Activated T-cell treated with anti-CD3 and anti-CD28 coated beads, Interleukin-2, amount 50 U/mL, for 72 hours (primary cell): ENCODE data around the gene COL5A1. TPM values are rescaled to one million over a fixed set of nuclear protein-coding genes. Genes with fewer than 3 reads are reported as not detected.

Experiments used
- ATAC-seq, 2 donors: fragments of 150-1000 bp; cut with Tn5 transposase; replicated peaks in 1 of 2; 2 replicates each; pipeline ENCODE4 v1.10.0; 2021; ENCODE audit warnings: moderate library complexity in 2 of 2, mild to moderate bottlenecking in 1 of 2
- DNase-seq, 2 donors: peaks; one replicate each; pipeline ENCODE4 v3.0.0; 2021 to 2022; ENCODE audit warnings: mixed read lengths in 1 of 2
- H3K27ac Mint-ChIP-seq: one replicate; pipeline ENCODE4 v1.8.0; 2022; ENCODE audit warnings: mild to moderate bottlenecking, moderate library complexity, mixed read lengths
- H3K27me3 Mint-ChIP-seq: one replicate; pipeline ENCODE4 v1.8.0; 2022; ENCODE audit warnings: low read depth, mixed read lengths
- H3K36me3 Mint-ChIP-seq, 2 donors: one replicate each; pipeline ENCODE4 v1.8.0; 2022; ENCODE audit warnings: mixed read lengths in 2 of 2, mild to moderate bottlenecking in 1 of 2; ENCODE audit not compliant: insufficient read depth in 2 of 2
- H3K4me1 Mint-ChIP-seq: one replicate; pipeline ENCODE4 v1.8.0; 2022; ENCODE audit warnings: low read depth, mixed read lengths
- H3K4me3 Mint-ChIP-seq, 2 donors: one replicate each; pipeline ENCODE4 v1.8.0; 2022; ENCODE audit warnings: mild to moderate bottlenecking in 2 of 2, mixed read lengths in 2 of 2, moderate library complexity in 2 of 2
- H3K9me3 Mint-ChIP-seq, 2 donors: one replicate each; pipeline ENCODE4 v1.8.0; 2022; ENCODE audit warnings: mixed read lengths in 2 of 2
- total RNA-seq, 2 donors: library from RNA; stranded (reverse); gene quantifications; one replicate each; pipeline ENCODE4 v1.2.3, GENCODE V29; 2022

Gene COL5A1
- total RNA-seq, 2 donors from 2014 or later: 0.49 TPM; not detected in 1

GRCh38 chr9:134864821-134865190 lies 223.2 kb downstream of the COL5A1 start:
- Mint-ChIP-seq H3K27me3 (peaks cover 13% of the 10 kb centered on the region), H3K9me3 (no peaks in the 10 kb centered on the region), H3K36me3 (peaks cover 0 to 1% of the 10 kb centered on the region in 2 donors), H3K4me1 (no peaks in the 10 kb centered on the region), H3K27ac (no peak overlapping the region), H3K4me3 (no peak overlapping the region)
- DNase-seq (no peak), ATAC-seq (no peak)

GRCh38 chr9:134867917-134868750 lies 226.5 kb downstream of the COL5A1 start:
- Mint-ChIP-seq H3K27me3 (peaks cover 6% of the 10 kb centered on the region), H3K4me1 (no peaks in the 10 kb centered on the region), H3K36me3 (no peaks in the 10 kb centered on the region), H3K4me3 (no peak overlapping the region), H3K9me3 (peaks cover 2% of the 10 kb centered on the region in 2 donors), H3K27ac (no peak overlapping the region)
- ATAC-seq: no peak
- no peak for DNase-seq

- Mint-ChIP-seq H3K27me3 (peaks cover 6% of the 10 kb centered on the region), H3K9me3 (peaks cover 2% of the 10 kb centered on the region in 2 donors), H3K27ac (no peak overlapping the region), H3K4me3 (no peak overlapping the region), H3K36me3 (no peaks in the 10 kb centered on the region), H3K4me1 (no peaks in the 10 kb centered on the region)
- DNase-seq (no peak), ATAC-seq (no peak)
These were observed 227.3 kb downstream of the COL5A1 start for GRCh38 chr9:134868751-134869553.

- Mint-ChIP-seq H3K36me3 (no peaks in the 10 kb centered on the region), H3K4me1 (no peaks in the 10 kb centered on the region), H3K9me3 (peaks cover 2% of the 10 kb centered on the region in 2 donors), H3K4me3 (no peak overlapping the region), H3K27ac (no peak overlapping the region), H3K27me3 (peaks cover 6% of the 10 kb centered on the region)
- no peak for ATAC-seq
- no peak for DNase-seq
These were observed 228.1 kb downstream of the COL5A1 start for GRCh38 chr9:134869554-134870300.

- Mint-ChIP-seq H3K4me1 (no peaks in the 10 kb centered on the region), H3K27ac (no peak overlapping the region), H3K4me3 (no peak overlapping the region), H3K36me3 (no peaks in the 10 kb centered on the region), H3K9me3 (peaks cover 2% of the 10 kb centered on the region in 2 donors), H3K27me3 (peaks cover 6% of the 10 kb centered on the region)
- ATAC-seq: no peak
- DNase-seq: no peak
These were observed 228.7 kb downstream of the COL5A1 start for GRCh38 chr9:134870301-134870694.

GRCh38 chr9:134870746-134871662 lies 229.4 kb downstream of the COL5A1 start:
- DNase-seq (no peak), ATAC-seq (no peak)
- Mint-ChIP-seq H3K9me3 (peaks cover 2% of the 10 kb centered on the region in 2 donors), H3K4me1 (no peaks in the 10 kb centered on the region), H3K36me3 (no peaks in the 10 kb centered on the region), H3K27me3 (peaks cover 6% of the 10 kb centered on the region), H3K27ac (no peak overlapping the region), H3K4me3 (no peak overlapping the region)

GRCh38 chr9:134871697-134872340 lies 230.2 kb downstream of the COL5A1 start:
- Mint-ChIP-seq H3K4me3 (no peak overlapping the region), H3K27me3 (peaks cover 8% of the 10 kb centered on the region), H3K4me1 (no peaks in the 10 kb centered on the region), H3K27ac (no peak overlapping the region), H3K9me3 (peaks cover 2% of the 10 kb centered on the region in 2 donors), H3K36me3 (no peaks in the 10 kb centered on the region)
- ATAC-seq (no peak), DNase-seq (no peak)

- DNase-seq (no peak), ATAC-seq (no peak)
- Mint-ChIP-seq H3K36me3 (no peaks in the 10 kb centered on the region), H3K4me3 (no peak overlapping the region), H3K27ac (no peak overlapping the region), H3K27me3 (peaks cover 16% of the 10 kb centered on the region), H3K9me3 (peaks cover 2% of the 10 kb centered on the region in 2 donors), H3K4me1 (no peaks in the 10 kb centered on the region)
These were observed 231.1 kb downstream of the COL5A1 start for GRCh38 chr9:134872482-134873231.

GRCh38 chr9:134875371-134875770 lies 233.8 kb downstream of the COL5A1 start:
- no peaks in the 10 kb centered on the region for H3K4me1 Mint-ChIP-seq
- no peak overlapping the region for H3K27ac Mint-ChIP-seq
- no peaks in the 10 kb centered on the region for H3K36me3 Mint-ChIP-seq
- H3K4me3 Mint-ChIP-seq: no peak overlapping the region
- peaks cover 2% of the 10 kb centered on the region in 2 donors for H3K9me3 Mint-ChIP-seq
- peaks cover 19% of the 10 kb centered on the region for H3K27me3 Mint-ChIP-seq
- ATAC-seq (no peak), DNase-seq (no peak)

GRCh38 chr9:134877541-134877940 lies 235.9 kb downstream of the COL5A1 start:
- no peak for DNase-seq
- Mint-ChIP-seq H3K4me3 (no peak overlapping the region), H3K4me1 (no peaks in the 10 kb centered on the region), H3K27ac (no peak overlapping the region), H3K27me3 (peaks cover 13% of the 10 kb centered on the region), H3K9me3 (no peaks in the 10 kb centered on the region), H3K36me3 (no peaks in the 10 kb centered on the region)
- ATAC-seq: no peak

- H3K9me3 Mint-ChIP-seq: no peaks in the 10 kb centered on the region
These were observed 238.3 kb downstream of the COL5A1 start for GRCh38 chr9:134879664-134880483.

More at GRCh38 chr9:134879664-134880483, 238.3 kb downstream of the COL5A1 start:
- Mint-ChIP-seq H3K27me3 (peaks cover 12% of the 10 kb centered on the region), H3K4me1 (no peaks in the 10 kb centered on the region), H3K36me3 (no peaks in the 10 kb centered on the region), H3K4me3 (no peak overlapping the region), H3K27ac (no peak overlapping the region)
- ATAC-seq (no peak), DNase-seq (no peak)
